G401 (cell line): ENCODE results near the gene PRR20D. TPM values are rescaled to one million over a fixed set of nuclear protein-coding genes. Genes with fewer than 3 reads are reported as not detected.
"Not testable (repeated sequence)": the region's sequence is repeated elsewhere in the genome, so short reads cannot be mapped to it uniquely, and the experiment has no call there.

ENCODE experiments used
- DNase-seq: peaks from one replicate; pipeline ENCODE4 v3.0.0-alpha.2; 2015; ENCODE audit warnings: low spot score
- in situ Hi-C: cut with HindIII; loops from 2 replicates; pipeline ENCODE4 v1.10.0; 2016; ENCODE audit warnings: low sequenced_read_pairs, mixed read lengths
- total RNA-seq: library from RNA; depleted of rRNA; stranded (reverse); fragments of >200 nt; shearing (Covaris generic); gene quantifications from 2 replicates; pipeline ENCODE4 v1.2.3, GENCODE V29; 2014; rRNA removed

Gene PRR20D
- total RNA-seq: not detected in 2 replicates

- not testable (repeated sequence) for DNase-seq
These were observed at the start of gene PRR20D for GRCh38 chr13:57160332-57160731. TSS of gene PRR20D (plus strand) at chr13:57160632. CDS start at chr13:57161019, 387 bp downstream.

DNA sequence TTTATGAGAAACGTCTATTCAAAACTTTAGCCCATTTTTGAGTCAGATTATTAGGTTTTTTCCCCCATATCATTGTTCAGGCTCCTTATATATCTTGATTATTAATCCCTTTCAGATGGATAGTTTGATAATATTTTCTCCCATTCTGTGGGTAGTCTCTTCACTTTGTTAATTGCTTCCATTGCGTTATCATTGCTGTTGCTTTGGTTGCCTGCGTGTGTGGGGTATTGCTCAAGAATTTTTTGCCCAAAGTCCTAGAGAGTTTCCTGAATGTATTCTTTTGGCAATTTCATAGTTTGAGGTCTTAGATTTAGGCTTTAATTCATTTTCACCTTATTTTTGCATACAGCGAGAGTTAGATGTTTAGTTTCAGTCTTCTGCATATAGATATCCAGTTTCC is 45.5 kb upstream of the PRR20D start:
- in situ Hi-C loops: no loop called here
- DNase-seq: no peak

More at GRCh38 chr13:57160332-57160731, at the start of gene PRR20D:
- in situ Hi-C loops: not testable (repeated sequence)

DNA sequence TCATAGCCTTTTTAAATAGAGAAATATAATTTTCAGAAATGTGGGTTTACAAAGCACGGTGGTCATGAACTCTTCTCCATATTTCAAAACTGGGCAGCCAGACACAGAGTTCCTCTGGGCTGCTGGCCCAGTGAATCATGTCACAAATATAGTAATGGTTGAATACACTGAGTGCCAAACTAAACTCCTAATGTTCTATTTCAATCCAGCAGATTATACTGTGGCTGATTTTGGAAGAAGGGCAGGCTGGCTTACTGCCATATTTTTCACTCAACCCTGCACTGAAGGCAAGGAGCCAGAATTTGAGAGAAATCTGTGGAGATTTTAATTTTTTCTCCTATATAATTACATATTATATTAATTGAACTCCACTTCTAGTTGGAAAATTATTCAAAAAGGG is 36.8 kb upstream of the PRR20D start:
- in situ Hi-C loops: no loop called here
- peak; percentile 74 for DNase-seq

GRCh38 chr13:57128909-57129308 is 31.5 kb upstream of the PRR20D start:
- in situ Hi-C loops: no loop called here
- no peak for DNase-seq

GRCh38 chr13:57136093-57136492 is 24.3 kb upstream of the PRR20D start:
- no peak for DNase-seq
- in situ Hi-C loops: no loop called here

DNA sequence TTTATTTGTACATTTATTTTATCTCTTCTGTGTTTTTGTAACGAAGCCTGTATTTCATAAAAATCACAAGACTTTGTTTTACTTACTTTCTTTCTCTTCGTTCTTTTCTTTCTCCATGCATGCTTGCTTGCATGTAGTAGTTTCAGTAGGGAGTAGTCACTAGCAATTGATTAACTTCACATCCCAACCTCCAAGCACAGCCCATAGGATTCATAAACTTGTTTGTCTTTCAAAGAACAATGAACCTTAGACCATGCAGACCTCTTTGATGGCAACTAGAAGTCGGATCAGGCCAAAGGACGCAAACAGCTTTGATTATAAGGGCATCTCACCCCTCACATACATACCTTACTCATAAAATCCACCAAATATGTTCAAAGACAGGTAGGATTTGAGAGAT is 22.8 kb upstream of the PRR20D start:
- in situ Hi-C loops: no loop called here
- no peak for DNase-seq

- DNase-seq: no peak
- in situ Hi-C loops: no loop called here
These were observed 21.4 kb upstream of the PRR20D start for GRCh38 chr13:57138988-57139387.

- DNase-seq, in situ Hi-C loops: not testable (repeated sequence)
These were observed 20.7 kb upstream of the PRR20D start for GRCh38 chr13:57139781-57140180.

DNA sequence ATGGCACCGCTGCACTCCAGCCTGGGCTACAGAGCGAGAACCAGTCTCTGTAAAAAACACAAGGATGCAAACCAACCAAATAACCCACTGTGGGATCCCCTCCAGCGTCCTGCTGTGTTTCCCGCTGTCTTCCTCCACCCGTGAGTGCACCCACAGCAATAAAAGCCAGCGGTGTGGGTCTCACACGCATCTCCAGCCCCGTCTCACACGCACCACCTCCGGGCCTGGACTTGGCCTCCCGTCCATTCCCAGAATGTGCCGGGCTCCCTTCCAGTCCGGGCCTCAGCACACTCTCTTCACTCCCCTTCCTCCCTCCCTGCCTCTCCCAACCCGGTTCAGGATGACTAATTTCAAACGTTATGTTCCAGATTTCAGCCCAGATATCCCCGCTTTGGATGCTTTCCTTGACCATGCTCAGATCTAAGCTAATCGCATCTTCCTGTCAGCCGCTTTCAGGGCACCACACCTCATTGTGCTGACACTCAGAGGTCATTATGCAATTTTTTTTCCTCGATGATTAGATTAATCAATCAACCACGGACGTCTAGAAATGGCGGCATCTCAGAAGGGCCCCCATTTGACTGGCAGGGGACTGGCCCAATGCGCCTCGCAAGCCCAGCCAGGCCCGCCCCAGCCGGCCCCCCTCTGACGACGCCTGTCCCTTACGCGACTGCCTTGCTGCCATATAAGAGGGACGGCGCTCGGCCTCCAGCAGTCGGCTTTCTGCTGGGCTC is 20.0 kb upstream of the PRR20D start, which contains the start of gene PRR20A:
TSS of gene PRR20A (plus strand) at position 684 of the 734 bp plus-strand sequence. CDS start 387 bp downstream, outside the sequence.
- in situ Hi-C loops, DNase-seq: not testable (repeated sequence)

GRCh38 chr13:57147188-57147587 is 13.2 kb upstream of the PRR20D start, which contains the start of gene PRR20B:
TSS of gene PRR20B (plus strand) at chr13:57147488. CDS start at chr13:57147875, 387 bp downstream.
- in situ Hi-C loops, DNase-seq: not testable (repeated sequence)

- in situ Hi-C loops, DNase-seq: not testable (repeated sequence)
These were observed 12.3 kb upstream of the PRR20D start for GRCh38 chr13:57148106-57148505.

DNA sequence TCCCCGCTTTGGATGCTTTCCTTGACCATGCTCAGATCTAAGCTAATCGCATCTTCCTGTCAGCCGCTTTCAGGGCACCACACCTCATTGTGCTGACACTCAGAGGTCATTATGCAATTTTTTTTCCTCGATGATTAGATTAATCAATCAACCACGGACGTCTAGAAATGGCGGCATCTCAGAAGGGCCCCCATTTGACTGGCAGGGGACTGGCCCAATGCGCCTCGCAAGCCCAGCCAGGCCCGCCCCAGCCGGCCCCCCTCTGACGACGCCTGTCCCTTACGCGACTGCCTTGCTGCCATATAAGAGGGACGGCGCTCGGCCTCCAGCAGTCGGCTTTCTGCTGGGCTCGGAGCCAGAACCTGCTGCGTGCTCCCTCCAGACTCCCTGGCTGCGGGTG is 6.7 kb upstream of the PRR20D start, which contains the start of gene PRR20C:
TSS of gene PRR20C (plus strand) at position 301 of the 400 bp plus-strand sequence. CDS start 387 bp downstream, outside the sequence.
- DNase-seq, in situ Hi-C loops: not testable (repeated sequence)

DNA sequence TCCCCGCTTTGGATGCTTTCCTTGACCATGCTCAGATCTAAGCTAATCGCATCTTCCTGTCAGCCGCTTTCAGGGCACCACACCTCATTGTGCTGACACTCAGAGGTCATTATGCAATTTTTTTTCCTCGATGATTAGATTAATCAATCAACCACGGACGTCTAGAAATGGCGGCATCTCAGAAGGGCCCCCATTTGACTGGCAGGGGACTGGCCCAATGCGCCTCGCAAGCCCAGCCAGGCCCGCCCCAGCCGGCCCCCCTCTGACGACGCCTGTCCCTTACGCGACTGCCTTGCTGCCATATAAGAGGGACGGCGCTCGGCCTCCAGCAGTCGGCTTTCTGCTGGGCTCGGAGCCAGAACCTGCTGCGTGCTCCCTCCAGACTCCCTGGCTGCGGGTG is 6.5 kb downstream of the PRR20D start, which contains the start of gene PRR20E:
TSS of gene PRR20E (plus strand) at position 301 of the 400 bp plus-strand sequence. CDS start 387 bp downstream, outside the sequence.
- in situ Hi-C loops, DNase-seq: not testable (repeated sequence)

GRCh38 chr13:57191667-57192066 is 31.2 kb downstream of the PRR20D start:
- in situ Hi-C loops: no loop called here
- no peak for DNase-seq

DNA sequence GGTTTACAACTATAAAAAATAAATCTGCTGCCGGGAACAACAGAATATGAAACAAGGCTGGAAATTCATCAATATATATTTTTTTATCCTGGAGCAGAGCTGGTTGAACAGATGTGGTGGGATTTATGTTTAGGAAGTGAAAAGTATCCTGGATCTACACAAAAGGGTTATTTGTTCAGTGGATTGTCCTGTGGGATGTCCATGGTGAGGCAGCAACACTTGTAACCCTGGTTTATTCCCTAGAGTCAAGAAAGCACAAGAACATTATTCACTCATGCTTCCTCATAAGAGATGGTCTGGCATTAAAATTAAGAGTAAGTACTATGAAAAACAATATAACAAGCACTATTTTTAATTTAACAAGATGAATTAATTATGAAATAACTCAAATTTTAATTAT is 52.6 kb downstream of the PRR20D start:
- DNase-seq: no peak
- in situ Hi-C loops: no loop called here

Other genes with a start within 250 kb of the PRR20D start
- gene PRR20A, start 19.7 kb upstream of the PRR20D start, total RNA-seq: not detected in 2 replicates
- not detected in 2 replicates for gene PRR20B, start 13.1 kb upstream of the PRR20D start, total RNA-seq
- gene PRR20C, start 6.6 kb upstream of the PRR20D start, total RNA-seq: not detected in 2 replicates
- gene PRR20E, start 6.6 kb downstream of the PRR20D start, total RNA-seq: not detected in 2 replicates